Upper lobe of left lung (tissue), 6 donors: ENCODE results near the gene VSIG10L. TPM values are rescaled to one million over a fixed set of nuclear protein-coding genes. Genes with fewer than 3 reads are reported as not detected.

Experiments
- ATAC-seq, 2 donors: fragments of 200-7000 bp; cut with Tn5 transposase; one replicate each; pipeline ENCODE4 v1.9.1; 2022; ENCODE audit warnings: mild to moderate bottlenecking in 2 of 2, moderate library complexity in 2 of 2; ENCODE audit not compliant: low FRiP score in 2 of 2
- DNase-seq, 2 donors: peaks; one replicate each; pipeline ENCODE4 v3.0.0-alpha.2; 2019 to 2020
- H3K27ac ChIP-seq, 4 donors: fragments of 200-600 bp; sonication (generic); one replicate each; pipeline ENCODE4 v1.5.1; 2016 to 2019
- H3K27me3 ChIP-seq, 4 donors: fragments of 200-600 bp; sonication (generic); one replicate each; pipeline ENCODE4 v1.5.1; 2017 to 2019
- H3K36me3 ChIP-seq, 4 donors: fragments of 200-600 bp; sonication (generic); one replicate each; pipeline ENCODE4 v1.5.1; 2016 to 2019
- H3K4me1 ChIP-seq, 4 donors: fragments of 200-600 bp; sonication (generic); one replicate each; pipeline ENCODE4 v1.5.1; 2018 to 2019
- H3K4me3 ChIP-seq, 4 donors: fragments of 200-600 bp; sonication (generic); one replicate each; pipeline ENCODE4 v1.5.1; 2017 to 2019; ENCODE audit warnings: mild to moderate bottlenecking in 2 of 4, moderate library complexity in 1 of 4
- H3K9me3 ChIP-seq, 4 donors: fragments of 200-600 bp; sonication (generic); one replicate each; pipeline ENCODE4 v1.5.1; 2018 to 2019
- CTCF ChIP-seq, 6 experiments: fragments of 450-650 bp in 4 of 6; fragments of 200-600 bp in 2 of 6; sonication (generic) in 2 of 6; IDR thresholded peaks; one replicate each; pipeline ENCODE4 v1.5.1; 2016 to 2019; ENCODE audit warnings: antibody characterized with exemption in 6 of 6
- EP300 ChIP-seq, 4 donors: sonication (generic); formaldehyde crosslinking; IDR thresholded peaks; one replicate each; pipeline ENCODE4 v1.5.1; 2017; ENCODE audit warnings: antibody characterized with exemption in 4 of 4, control low read depth in 2 of 4
- POLR2A ChIP-seq, 4 donors: fragments of 450-650 bp; IDR thresholded peaks; one replicate each; pipeline ENCODE4 v1.5.1; 2016 to 2017; ENCODE audit warnings: antibody characterized with exemption in 4 of 4, mild to moderate bottlenecking in 2 of 4
- POLR2AphosphoS5 ChIP-seq, 2 donors: sonication (generic); formaldehyde crosslinking; IDR thresholded peaks; one replicate each; pipeline ENCODE4 v1.5.1; 2017; ENCODE audit warnings: antibody characterized with exemption in 2 of 2
- WGBS, 2 donors: methylation state at CpG; one replicate each; pipeline ENCODE4 v1.1.5; 2017 to 2018; 5-methylcytosine and 5-hydroxymethylcytosine counted together
- total RNA-seq, 6 donors: library from RNA; depleted of rRNA in 4 of 6; stranded (reverse); fragments of >200 nt in 4 of 6; gene quantifications; one replicate each; pipeline versions ENCODE4 v1.1.0 to v1.2.1, GENCODE V29; 2016 to 2021
- donor health status: DM: no; HTN: no; CAD: no; lungs with moderate emphysema.
- donor health status: DM: no; HTN: yes; CAD: no; lungs with severe emphysema.

The VSIG10L gene
- total RNA-seq, 6 donors from 2014 or later = 0.76 to 13.6 (median 2.8) TPM

- WGBS, 2 donors = 86 to 95% methylated on average over 2 to 3 of the region's 3 CpGs
- H3K27ac ChIP-seq = no peak overlapping the region
- ATAC-seq (no peak), DNase-seq (no peak)
- TF ChIP-seq POLR2A (IDR thresholded peaks at IDR 0.05) (no peak), CTCF (IDR thresholded peaks at IDR 0.05) (no peak), POLR2AphosphoS5 (IDR thresholded peaks at IDR 0.05) (no peak), EP300 (IDR thresholded peaks at IDR 0.05) (no peak)
- no peaks in the 10 kb centered on the region for H3K4me1 ChIP-seq
- no peak overlapping the region for H3K4me3 ChIP-seq
- H3K9me3 ChIP-seq = no peaks in the 10 kb centered on the region
- H3K36me3 ChIP-seq = no peaks in the 10 kb centered on the region
- H3K27me3 ChIP-seq = peaks cover 0 to under 1% (median 0%) of the 10 kb centered on the region in 4 donors
These were observed 24.6 kb downstream of the VSIG10L start for GRCh38 chr19:51317376-51317775.

GRCh38 chr19:51316688-51317087, 25.3 kb downstream of the VSIG10L start:
- WGBS, 2 donors = 67 to 81% methylated on average over 5 to 8 of the region's 8 CpGs
- DNase-seq (no peak), ATAC-seq (no peak)
- Histone ChIP-seq H3K9me3 (no peaks in the 10 kb centered on the region), H3K27me3 (peaks cover 0 to 7% (median 6%) of the 10 kb centered on the region in 4 donors), H3K27ac (no peak overlapping the region), H3K4me1 (peaks cover 0 to 2% (median 0%) of the 10 kb centered on the region in 4 donors), H3K4me3 (no peak overlapping the region), H3K36me3 (no peaks in the 10 kb centered on the region)
- TF ChIP-seq POLR2A (IDR thresholded peaks at IDR 0.05) (no peak), EP300 (IDR thresholded peaks at IDR 0.05) (no peak), POLR2AphosphoS5 (IDR thresholded peaks at IDR 0.05) (no peak), CTCF (IDR thresholded peaks at IDR 0.05) (no peak)

GRCh38 chr19:51311351-51312257, 30.3 kb downstream of the VSIG10L start, which contains the start of gene IGLON5:
Gene IGLON5, plus strand, starts transcription at chr19:51311644. Its CDS starts 204 bp downstream, at chr19:51311848.
- peak in 1 of 2 donors; percentile 9 for ATAC-seq
- 0 to 6% methylated on average over 2 to 26 of the region's 76 CpGs for WGBS, 2 donors
- Histone ChIP-seq H3K36me3 (no peaks in the 10 kb centered on the region), H3K27me3 (peaks cover 0 to 13% (median 7%) of the 10 kb centered on the region in 4 donors), H3K27ac (no peak within 1 kb of the TSS), H3K9me3 (peaks cover 0 to 14% (median 6%) of the 10 kb centered on the region in 4 donors), H3K4me1 (peaks cover 0 to 7% (median 0%) of the 10 kb centered on the region in 4 donors), H3K4me3 (no peak within 1 kb of the TSS)
- DNase-seq = peak in 1 of 2 donors; percentile 65
- TF ChIP-seq EP300 (IDR thresholded peaks at IDR 0.05) (no peak), POLR2AphosphoS5 (IDR thresholded peaks at IDR 0.05) (no peak), POLR2A (IDR thresholded peaks at IDR 0.05) (no peak), CTCF (IDR thresholded peaks at IDR 0.05) (no peak)

DNA sequence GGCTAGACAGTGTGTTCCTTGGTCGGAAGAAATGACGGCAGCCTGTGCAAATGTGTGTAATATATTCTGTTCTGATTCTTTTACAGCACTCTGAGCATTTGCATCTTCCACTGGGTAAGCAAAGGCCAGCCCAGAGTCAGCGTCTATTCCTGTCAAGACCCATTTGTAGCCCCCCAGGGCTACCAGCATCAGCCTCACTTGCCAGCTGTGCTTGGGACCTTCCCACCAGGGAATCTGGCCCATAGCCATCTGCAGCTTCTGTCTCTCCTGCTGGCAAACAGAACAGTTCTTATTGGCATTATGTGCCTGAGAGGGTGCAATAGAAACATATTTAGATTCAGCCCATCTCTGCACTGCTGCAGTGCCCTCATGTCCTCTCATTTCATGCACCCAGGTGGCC, 36.5 kb downstream of the VSIG10L start:
- ATAC-seq (no peak), DNase-seq (no peak)
- H3K36me3 ChIP-seq = no peaks in the 10 kb centered on the region
- 74 to 78% methylated on average over 3 of the region's 3 CpGs for WGBS, 2 donors
- H3K27me3 ChIP-seq = no peaks in the 10 kb centered on the region
- H3K4me3 ChIP-seq = no peak overlapping the region
- no peaks in the 10 kb centered on the region for H3K4me1 ChIP-seq
- no peak for TF ChIP-seq CTCF (IDR thresholded peaks at IDR 0.05)
- TF ChIP-seq POLR2AphosphoS5 (IDR thresholded peaks at IDR 0.05) = no peak
- no peak for TF ChIP-seq POLR2A (IDR thresholded peaks at IDR 0.05)
- no peak for TF ChIP-seq EP300 (IDR thresholded peaks at IDR 0.05)
- H3K9me3 ChIP-seq = peaks cover 0 to 27% (median 16%) of the 10 kb centered on the region in 4 donors
- no peak overlapping the region for H3K27ac ChIP-seq
